ENCODE data around the gene SLC29A4. TPM values are rescaled to one million over a fixed set of nuclear protein-coding genes. Genes with fewer than 3 reads are reported as not detected.

SLC29A4 gene
- total and polyA plus RNA-seq, 2 of the 8 experiments (the other 6 are each of a cell fraction or from before 2014, with no cell fraction given): 6.9 to 15.1 TPM

- no peak overlapping the region for H3K4ac ChIP-seq (replicated peaks; ENCODE audit: insufficient read length, low read depth, low read length)
- H3K9me3 ChIP-seq (ENCODE audit: insufficient read depth in 2 of 2, low read depth in 1 of 2, low read length in 1 of 2): no peaks in the 10 kb centered on the region
- H3K4me3 ChIP-seq (ENCODE audit: extremely low read depth in 1 of 4, insufficient read depth in 2 of 4, low read depth in 3 of 4, low read length in 4 of 4): no peak overlapping the region
- no peak overlapping the region; the same call in 1 of the 2 replicates for H3K27ac ChIP-seq (ENCODE audit: low read depth, low read length)
- H2BK120ac ChIP-seq (replicated peaks; ENCODE audit: low read depth, low read length): no peak overlapping the region
- H2BK15ac ChIP-seq (ENCODE audit: low read length): 0 out of 2 replicates have a peak overlapping the region, but pooled peaks have one; percentile 95
- no peak for FAIRE-seq
- no peak overlapping the region for H3K56ac ChIP-seq (replicated peaks; ENCODE audit: insufficient read length, low read depth, low read length)
- no peaks in the 10 kb centered on the region for H3K79me2 ChIP-seq (ENCODE audit: control insufficient read depth in 1 of 2, insufficient read depth in 2 of 2, low read length in 2 of 2)
- no peak overlapping the region for H3K9ac ChIP-seq (replicated peaks in 1 of 4; ENCODE audit: extremely low read depth in 1 of 4, low read depth in 3 of 4, low read length in 3 of 4)
- H3K36me3 ChIP-seq (ENCODE audit: control insufficient read depth in 2 of 4, insufficient read depth in 4 of 4, low read length in 3 of 4): no peaks in the 10 kb centered on the region
- H3K79me1 ChIP-seq (ENCODE audit: low read depth, low read length): no peaks in the 10 kb centered on the region
- H2BK20ac ChIP-seq (ENCODE audit: low read length): no peak overlapping the region
- H2AFZ ChIP-seq (ENCODE audit: low read length): peak overlapping the region; percentile 62; the same call in 1 of the 2 replicates
- WGBS, 2 experiments (ENCODE audit: extremely low coverage in 1 of 2, insufficient coverage in 1 of 2, insufficient read length in 1 of 2, insufficient replicate concordance in 2 of 2, low coverage in 1 of 2, low lambda C conversion rate in 2 of 2, missing lambda C conversion rate in 1 of 2): 60% methylated on average over 20 of the region's 20 CpGs; no CpG with 5 or more reads in 1 of the 2 experiments
- no peak overlapping the region for H4K5ac ChIP-seq (ENCODE audit: insufficient read length, low read depth, low read length)
- H3K18ac ChIP-seq (ENCODE audit: extremely low read depth, low read length): no peak overlapping the region
- peak overlapping the region; percentile 95; the same call in 1 of the 2 replicates for H2BK12ac ChIP-seq (ENCODE audit: low read depth, low read length)
- no peak for DNase-seq (ENCODE audit: low read depth in 1 of 2, low spot score in 2 of 2)
- peak; percentile 67; the same call in 1 of the 2 replicates for TF ChIP-seq CREB1 (IDR thresholded peaks at IDR 0.05)
- TF ChIP-seq JUN (IDR thresholded peaks at IDR 0.05; ENCODE audit: low read depth, low read length): 0 out of 2 replicates have a peak, but pooled peaks have one; percentile 9
- TF ChIP-seq RFX5 (IDR thresholded peaks at IDR 0.05; ENCODE audit: borderline replicate concordance, low read depth, low read length): no peak
- peak; percentile 91 for TF ChIP-seq JUND (IDR thresholded peaks at IDR 0.05; ENCODE audit: low read length)
- H3K4me2 ChIP-seq (ENCODE audit: insufficient read depth in 1 of 2, low read depth in 2 of 2, low read length in 2 of 2): peak overlapping the region; percentile 46 to 49; a peak in 3 of 4 replicates
- no peak overlapping the region for H4K91ac ChIP-seq (replicated peaks; ENCODE audit: insufficient read length, low read length)
- no peaks in the 10 kb centered on the region for H4K20me1 ChIP-seq (replicated peaks in 1 of 2; ENCODE audit: control insufficient read depth in 1 of 2, insufficient read depth in 2 of 2, low read length in 2 of 2)
- ChIA-PET POLR2A (ENCODE audit: partially characterized antibody) (interaction anchor here (1.1 kb wide), 1 partner anchor 26 kb away, joined by 3 read pairs; no protein-coding TSS in a partner anchor), CTCF (ENCODE audit: partially characterized antibody) (no interaction called here)
- peaks cover 2% of the 10 kb centered on the region; the same call in 1 of the 2 replicates for H3K23me2 ChIP-seq (ENCODE audit: low read depth, low read length)
- no peak overlapping the region for H4K8ac ChIP-seq (ENCODE audit: extremely low read depth, insufficient read depth, low read length)
- H3K4me1 ChIP-seq (replicated peaks in 1 of 4; ENCODE audit: control insufficient read depth in 3 of 4, insufficient read depth in 4 of 4, low read length in 3 of 4): peaks cover 0 to 7% (median 2%) of the 10 kb centered on the region in 4 experiments; a peak in 3 of 7 replicates
- H2AK5ac ChIP-seq (ENCODE audit: low read depth, low read length): no peak overlapping the region; the same call in 1 of the 2 replicates
- no peaks in the 10 kb centered on the region for H3K27me3 ChIP-seq (replicated peaks in 1 of 4; ENCODE audit: control insufficient read depth in 3 of 4, extremely low read depth in 1 of 4, insufficient read depth in 3 of 4, low read length in 3 of 4)
- H3K23ac ChIP-seq (ENCODE audit: insufficient read length): no peak overlapping the region
- no peak overlapping the region for H3K14ac ChIP-seq (ENCODE audit: insufficient read length)
- H2BK5ac ChIP-seq (ENCODE audit: low read depth, low read length): peak overlapping the region; percentile 44; the same call in 1 of the 2 replicates
Measured at GRCh38 chr7:5266191-5267028, 16.3 kb upstream of the SLC29A4 start.
